Activated gamma-delta T cell (primary cell): Measurements from ENCODE around the gene PPP1R17.

Experiments
- DNase-seq: peaks from one replicate; lab custom pipeline; 2025; lab: John Stamatoyannopoulos, UW

Gene PPP1R17

DNA sequence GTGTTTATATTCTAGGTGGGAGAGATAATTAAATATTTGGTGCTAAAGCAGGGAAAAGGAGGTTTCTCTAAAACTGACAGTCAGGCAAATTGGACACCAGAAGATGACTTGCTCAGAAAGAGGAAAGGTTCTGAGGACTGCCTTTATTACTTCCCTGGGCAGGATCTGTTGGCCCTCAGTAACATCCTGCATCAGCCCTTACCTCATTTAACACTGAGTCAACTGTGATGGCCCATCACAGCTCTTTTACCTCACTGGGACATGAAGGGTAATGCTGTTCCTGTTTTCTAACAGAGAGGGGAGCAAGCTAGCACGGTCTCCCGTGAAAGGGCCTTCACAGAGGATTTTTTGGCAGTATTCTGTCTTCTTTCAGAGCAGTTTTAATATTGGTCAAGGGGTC is 12.0 kb downstream of the PPP1R17 start:
- DNase-seq: no peak

DNA sequence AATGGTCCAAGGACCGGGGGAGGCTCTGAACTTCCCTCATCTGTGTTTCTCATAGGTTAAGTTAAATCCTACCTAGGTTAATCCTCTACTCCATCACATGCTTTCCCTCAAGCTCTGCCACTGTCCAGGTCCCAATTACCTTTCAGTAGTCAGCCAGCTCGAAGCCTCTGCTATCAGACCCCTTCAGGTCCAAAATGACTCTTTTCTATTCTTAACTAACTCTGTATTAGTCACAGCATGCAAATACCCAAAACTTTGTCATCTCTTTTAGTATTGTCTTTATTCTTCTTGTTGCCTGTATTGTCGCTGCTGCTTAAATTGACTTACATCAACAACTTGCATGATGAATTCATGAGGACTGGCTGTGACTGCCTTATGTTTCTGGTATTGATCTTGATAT is 15.3 kb downstream of the PPP1R17 start:
- DNase-seq: no peak

- DNase-seq: no peak
Measured at GRCh38 chr7:31705377-31705776, 18.4 kb downstream of the PPP1R17 start.

GRCh38 chr7:31707089-31707488 is 20.1 kb downstream of the PPP1R17 start:
- DNase-seq: no peak

DNA sequence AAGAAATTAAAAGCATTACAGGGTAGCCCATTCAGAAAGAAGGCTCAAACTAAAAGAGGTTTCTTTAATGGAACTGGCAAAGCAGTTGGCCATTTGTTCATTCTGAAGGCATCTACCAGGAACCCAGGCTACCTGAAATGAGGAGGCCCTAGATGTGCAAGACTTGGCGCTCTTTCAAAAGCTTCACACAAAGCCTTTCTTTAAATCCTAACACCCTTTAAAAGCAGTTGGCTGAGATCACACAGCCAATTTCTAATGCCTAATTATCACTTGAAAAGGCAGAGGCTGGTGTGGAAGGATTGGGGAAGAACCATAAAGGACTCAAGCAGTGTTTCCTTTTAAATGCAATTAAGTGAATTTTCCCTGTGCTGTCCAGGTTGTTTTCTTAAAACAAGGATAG is 23.2 kb downstream of the PPP1R17 start:
- no peak for DNase-seq

DNA sequence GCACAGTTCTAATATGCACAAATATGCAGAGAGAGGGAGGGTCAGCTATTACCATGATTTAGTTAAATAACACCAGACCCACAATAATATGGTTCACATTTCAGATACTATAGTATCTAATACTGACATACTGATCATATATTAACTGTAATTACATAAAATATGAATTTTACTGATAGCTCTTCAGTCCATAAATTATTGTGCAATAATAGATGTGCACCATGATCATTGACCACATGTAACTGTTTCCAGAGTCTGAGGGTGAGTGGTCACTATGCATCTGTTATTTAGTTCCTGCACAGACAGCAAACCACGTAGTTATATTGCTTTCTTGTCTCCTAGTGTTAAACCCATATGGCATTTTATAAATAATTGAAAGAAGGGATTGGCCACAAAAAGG is 29.3 kb downstream of the PPP1R17 start:
- DNase-seq: no peak

GRCh38 chr7:31720366-31720765 is 33.4 kb downstream of the PPP1R17 start:
- DNase-seq: no peak

DNA sequence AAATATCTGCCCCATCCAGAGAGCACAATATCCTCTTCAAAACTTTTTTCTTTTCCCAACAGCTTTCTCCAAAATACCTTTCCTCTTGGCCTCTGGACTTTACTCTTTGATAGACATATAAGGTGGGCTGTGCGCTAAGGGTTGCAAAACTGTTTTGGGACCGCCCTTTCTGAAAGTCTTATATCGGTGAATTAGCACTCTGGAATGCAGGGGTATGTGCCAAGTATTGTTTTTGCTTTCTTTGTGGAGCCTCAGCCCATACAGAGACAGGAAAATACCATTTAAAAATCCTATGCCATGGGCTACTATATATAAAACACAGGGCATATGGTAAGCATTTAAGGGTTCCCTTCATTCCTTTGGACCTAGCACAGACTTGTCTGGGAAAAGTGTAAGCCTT is 37.7 kb downstream of the PPP1R17 start:
- DNase-seq: no peak

- no peak for DNase-seq
Measured at GRCh38 chr7:31729195-31729804, 42.3 kb downstream of the PPP1R17 start.

DNA sequence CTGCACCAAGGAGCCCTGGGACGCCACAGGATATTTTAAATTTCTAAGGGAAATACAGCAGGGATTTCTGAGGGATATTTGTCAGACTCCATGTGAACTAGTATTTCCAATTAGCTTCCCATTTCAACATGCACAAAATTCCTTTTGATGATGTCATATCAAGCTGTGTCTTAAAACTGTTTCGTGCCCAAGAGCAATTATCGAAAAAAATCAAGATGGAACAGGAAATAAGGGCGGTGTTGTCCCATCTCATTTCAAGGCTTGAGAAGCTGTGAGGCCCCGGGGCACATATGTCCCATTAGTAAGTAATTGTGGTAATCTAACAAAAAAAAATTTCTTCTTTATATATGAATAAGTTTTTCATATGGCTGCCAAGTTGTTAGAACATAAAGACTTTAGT is 47.4 kb downstream of the PPP1R17 start:
- no peak for DNase-seq

DNA sequence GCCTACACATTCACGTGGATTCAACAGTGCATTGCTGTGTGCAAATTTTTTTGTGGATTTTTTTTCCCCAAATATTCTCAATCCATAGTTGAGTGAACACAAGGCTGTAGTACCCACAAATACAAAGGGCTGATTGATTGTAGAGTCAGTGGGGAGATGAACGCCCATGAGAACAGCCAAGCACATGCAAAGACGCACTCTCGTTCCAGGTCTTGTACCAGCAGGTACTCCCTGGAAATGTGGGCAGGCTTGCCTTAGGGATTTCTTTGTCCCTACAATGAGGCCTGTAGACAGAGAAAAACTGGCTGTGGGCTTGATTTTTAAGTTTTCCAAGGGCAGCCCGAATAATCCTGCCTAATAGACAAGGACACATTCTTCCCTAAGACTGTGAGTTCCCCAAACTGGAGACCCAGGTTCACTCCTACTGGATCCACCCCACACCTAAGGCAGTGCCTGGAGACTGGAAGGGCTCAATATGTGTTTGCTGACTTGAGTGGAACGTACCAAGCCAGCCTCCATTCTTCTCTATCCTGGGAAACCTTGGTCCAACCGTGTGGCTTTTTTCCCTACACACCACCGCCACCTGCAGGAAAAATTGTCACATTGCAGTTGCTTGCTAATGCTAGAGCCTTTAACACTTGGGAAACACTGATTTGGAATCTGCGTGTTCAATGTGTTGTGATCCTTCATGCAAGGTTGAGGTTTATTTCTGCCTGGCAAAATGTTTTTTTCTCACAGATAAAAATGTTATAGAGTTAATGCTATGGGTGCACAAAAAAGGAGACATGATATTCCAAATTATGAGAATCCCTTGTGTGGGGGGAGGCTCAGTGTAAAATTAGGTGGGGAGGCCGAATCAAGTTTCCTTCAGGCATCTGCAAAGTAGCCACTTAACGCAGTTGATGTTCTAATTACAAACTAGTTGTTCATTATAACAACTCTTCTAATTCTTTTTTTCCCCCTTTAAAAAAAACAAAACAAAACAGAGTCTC is 49.3 kb downstream of the PPP1R17 start:
- DNase-seq: no peak

GRCh38 chr7:31741852-31742251 is 54.8 kb downstream of the PPP1R17 start:
- no peak for DNase-seq

DNA sequence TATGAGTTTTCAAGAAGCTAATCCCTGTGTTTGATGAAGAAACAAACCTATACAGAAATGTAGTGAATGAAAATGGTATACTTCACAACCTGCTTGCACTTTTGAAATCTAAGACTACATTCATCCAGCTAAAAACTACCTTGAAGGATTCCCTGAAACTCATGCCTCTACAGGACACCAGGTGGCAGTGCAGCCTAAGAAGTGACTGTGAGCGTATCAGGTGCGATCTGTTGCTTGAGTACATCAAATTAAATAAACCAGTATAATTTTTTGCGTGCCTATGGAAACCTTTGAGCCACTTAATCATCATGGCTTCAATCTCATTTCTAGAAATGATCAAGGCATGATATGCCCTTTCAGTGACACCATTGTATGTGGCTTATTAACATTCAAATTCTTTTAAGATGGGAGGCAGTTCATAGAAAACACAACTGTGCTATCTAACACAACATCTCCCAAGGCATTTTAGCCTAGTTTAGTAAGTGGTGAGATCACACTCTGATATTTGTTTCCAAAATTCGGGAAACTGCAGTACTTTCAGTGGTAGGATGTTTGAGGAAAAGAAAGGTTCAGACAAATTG is 57.4 kb downstream of the PPP1R17 start:
- DNase-seq: no peak

DNA sequence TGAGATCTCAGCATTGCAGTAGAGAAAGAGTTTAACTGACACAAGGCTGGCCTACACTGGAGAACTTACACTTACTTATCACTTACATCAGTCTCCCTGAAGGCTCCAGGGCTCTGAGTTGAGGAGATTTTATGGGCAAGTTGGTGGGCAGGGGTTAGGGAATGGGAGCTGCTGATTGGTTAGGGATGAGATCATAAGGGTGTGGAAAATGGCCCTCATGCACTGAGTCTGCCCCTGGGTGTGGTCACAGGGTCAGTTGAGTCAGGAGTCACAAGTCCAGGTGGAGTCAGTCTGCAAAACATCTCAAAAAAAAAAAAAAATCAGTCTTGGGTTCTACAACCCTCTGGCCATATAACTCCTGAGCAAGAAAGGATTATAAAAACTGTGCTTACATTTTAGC is 60.5 kb downstream of the PPP1R17 start:
- DNase-seq: no peak

GRCh38 chr7:31748084-31748483 is 61.1 kb downstream of the PPP1R17 start:
- DNase-seq: no peak

GRCh38 chr7:31751726-31752125 is 64.7 kb downstream of the PPP1R17 start:
- no peak for DNase-seq
